ENCODE data around the gene PAPOLA. TPM values are rescaled to one million over a fixed set of nuclear protein-coding genes. Genes with fewer than 3 reads are reported as not detected.

The PAPOLA gene
- total and polyA plus RNA-seq, 2 of the 4 experiments (the other 2 are of a cell fraction): 73.8 to 128 TPM

GRCh38 chr14:96478119-96478518, 24.1 kb upstream of the PAPOLA start:
- TF ChIP-seq RFX5 (IDR thresholded peaks at IDR 0.05; ENCODE audit: low read depth, low read length) (no peak), CHD1 (IDR thresholded peaks at IDR 0.05; ENCODE audit: low read depth, low read length) (no peak), SMC3 (IDR thresholded peaks at IDR 0.05; ENCODE audit: low read depth, low read length) (no peak), NFE2L2 (IDR thresholded peaks at IDR 0.05; ENCODE audit: low read depth, low read length) (no peak), RAD21 (IDR thresholded peaks at IDR 0.05; ENCODE audit: low read length) (no peak), BHLHE40 (IDR thresholded peaks at IDR 0.05; ENCODE audit: low read depth, low read length) (no peak), CTCF (conservative IDR thresholded peaks at IDR 0.05; ENCODE audit: low read depth, low read length) (no peak), MXI1 (IDR thresholded peaks at IDR 0.05; ENCODE audit: borderline replicate concordance, low read depth, low read length) (no peak), FOS (IDR thresholded peaks at IDR 0.05; ENCODE audit: low read depth, low read length) (no peak), CEBPB (IDR thresholded peaks at IDR 0.05; ENCODE audit: low read depth, low read length) (no peak), POLR2A (IDR thresholded peaks at IDR 0.05; ENCODE audit: low read depth, low read length) (no peak)
- TF ChIP-seq, protein P1, sequence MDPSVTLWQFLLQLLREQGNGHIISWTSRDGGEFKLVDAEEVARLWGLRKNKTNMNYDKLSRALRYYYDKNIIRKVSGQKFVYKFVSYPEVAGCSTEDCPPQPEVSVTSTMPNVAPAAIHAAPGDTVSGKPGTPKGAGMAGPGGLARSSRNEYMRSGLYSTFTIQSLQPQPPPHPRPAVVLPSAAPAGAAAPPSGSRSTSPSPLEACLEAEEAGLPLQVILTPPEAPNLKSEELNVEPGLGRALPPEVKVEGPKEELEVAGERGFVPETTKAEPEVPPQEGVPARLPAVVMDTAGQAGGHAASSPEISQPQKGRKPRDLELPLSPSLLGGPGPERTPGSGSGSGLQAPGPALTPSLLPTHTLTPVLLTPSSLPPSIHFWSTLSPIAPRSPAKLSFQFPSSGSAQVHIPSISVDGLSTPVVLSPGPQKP (IDR thresholded peaks at IDR 0.05; ENCODE audit: borderline replicate concordance, low read depth, low read length): no peak
- intact Hi-C loops (cut with micrococcal nuclease): no loop called here
- WGBS, 2 experiments (ENCODE audit: extremely low coverage in 2 of 2, insufficient read length in 1 of 2): 93% methylated on average over 3 of the region's 6 CpGs; no CpG with 5 or more reads in 1 of the 2 experiments

More at GRCh38 chr14:96478119-96478518, 24.1 kb upstream of the PAPOLA start:
- Histone ChIP-seq H3K4me3 (ENCODE audit: insufficient read depth, low read depth, low read length) (no peak overlapping the region), H3K79me1 (ENCODE audit: low read depth in 1 of 2, low read length in 2 of 2) (no peaks in the 10 kb centered on the region), H4K5ac (ENCODE audit: low read depth, low read length) (no peak overlapping the region), H2BK20ac (ENCODE audit: low read depth, low read length) (no peak overlapping the region), H2BK5ac (ENCODE audit: low read depth, low read length, poor library complexity, severe bottlenecking) (no peak overlapping the region), H2AK9ac (replicated peaks; ENCODE audit: low read depth, low read length, poor library complexity) (no peak overlapping the region), H3K56ac (ENCODE audit: extremely low read depth, insufficient read depth, low read length) (no peak overlapping the region), H3K27me3 (ENCODE audit: control insufficient read depth, insufficient read depth, low read length) (peaks cover 3% of the 10 kb centered on the region; the same call in 1 of the 2 replicates), H2BK120ac (ENCODE audit: low read depth, low read length) (no peak overlapping the region), H3K27ac (ENCODE audit: insufficient read depth, low read length) (no peak overlapping the region), H4K91ac (ENCODE audit: insufficient read depth, low read depth, low read length) (no peak overlapping the region), H3K4me1 (ENCODE audit: control insufficient read depth, insufficient read depth, low read length) (no peaks in the 10 kb centered on the region), H2AK5ac (ENCODE audit: low read depth, low read length) (no peak overlapping the region), H3K18ac (ENCODE audit: low read depth, low read length) (no peak overlapping the region), H2AFZ (replicated peaks; ENCODE audit: low read length, poor library complexity) (no peak overlapping the region), H3K23ac (ENCODE audit: low read depth, low read length) (no peak overlapping the region), H3K9ac (ENCODE audit: low read depth, low read length) (no peak overlapping the region), H2BK15ac (ENCODE audit: low read depth, low read length) (no peak overlapping the region), H3K36me3 (ENCODE audit: control insufficient read depth, insufficient read depth, low read length) (no peaks in the 10 kb centered on the region), H4K8ac (ENCODE audit: low read depth in 2 of 2, low read length in 2 of 2) (no peak overlapping the region), H3K9me1 (ENCODE audit: insufficient read depth, low read length) (no peaks in the 10 kb centered on the region; the same call in 1 of the 2 replicates), H3K4me2 (ENCODE audit: low read depth, low read length) (no peak overlapping the region), H3K4ac (ENCODE audit: low read depth, low read length) (no peak overlapping the region), H4K20me1 (ENCODE audit: insufficient read depth, low read length) (no peaks in the 10 kb centered on the region), H3K9me3 (ENCODE audit: control insufficient read depth, insufficient read depth, low read length) (no peaks in the 10 kb centered on the region), H3K14ac (replicated peaks; ENCODE audit: low read depth, low read length) (no peak overlapping the region)
- no TSS peak for BruUV-seq (replicated peaks)
- ChIA-PET CTCF (no interaction called here), POLR2A (ENCODE audit: unreplicated experiment) (no interaction called here)
- dilution Hi-C loops (cut with HindIII; ENCODE audit: low sequenced_read_pairs, unreplicated experiment): no loop called here
- ATAC-seq (ENCODE audit: low read depth) (no peak), DNase-seq (no peak)
- in situ Hi-C loops (cut with MboI; ENCODE audit: low sequenced_read_pairs): no loop called here

Data from IMR-90 (cell line).